GM21515 (cell line): ENCODE results near the gene ST8SIA6.
"Not testable (repeated sequence)": the region's sequence is repeated elsewhere in the genome, so short reads cannot be mapped to it uniquely, and the experiment has no call there.

Source experiments
- ATAC-seq: cut with Tn5 transposase; IDR thresholded peaks from one replicate; pipeline ENCODE4 v1.9.1; 2021; ENCODE audit not compliant: unreplicated experiment

Gene ST8SIA6

GRCh38 chr10:17427666-17428350 lies 26.6 kb downstream of the ST8SIA6 start:
- ATAC-seq, result no peak

- no peak for ATAC-seq
These were observed 27.2 kb downstream of the ST8SIA6 start for GRCh38 chr10:17427201-17427600.

- no peak for ATAC-seq
These were observed 28.1 kb downstream of the ST8SIA6 start for GRCh38 chr10:17426263-17426750.

GRCh38 chr10:17425584-17426262 lies 28.7 kb downstream of the ST8SIA6 start:
- ATAC-seq, result no peak

GRCh38 chr10:17423632-17424186 lies 30.7 kb downstream of the ST8SIA6 start:
- no peak for ATAC-seq

DNA sequence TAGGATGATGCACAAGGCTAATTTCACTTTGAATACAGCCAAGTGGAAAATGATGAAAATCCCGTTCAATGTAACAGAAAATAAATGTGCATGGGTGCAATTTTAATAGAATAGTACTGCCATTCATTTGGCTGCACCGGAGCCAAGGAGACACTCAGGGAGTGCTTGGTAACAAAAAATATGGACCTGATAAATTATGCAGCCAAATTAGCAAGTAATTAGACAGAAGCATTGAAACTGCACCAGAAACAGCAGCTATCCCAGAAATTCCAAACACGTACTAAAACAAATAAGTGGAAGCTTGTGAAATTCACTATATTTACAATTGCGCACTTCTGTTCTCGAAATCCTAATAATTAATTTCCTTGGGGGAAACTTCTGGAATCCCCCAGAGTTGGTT lies 31.5 kb downstream of the ST8SIA6 start:
- ATAC-seq, result no peak

DNA sequence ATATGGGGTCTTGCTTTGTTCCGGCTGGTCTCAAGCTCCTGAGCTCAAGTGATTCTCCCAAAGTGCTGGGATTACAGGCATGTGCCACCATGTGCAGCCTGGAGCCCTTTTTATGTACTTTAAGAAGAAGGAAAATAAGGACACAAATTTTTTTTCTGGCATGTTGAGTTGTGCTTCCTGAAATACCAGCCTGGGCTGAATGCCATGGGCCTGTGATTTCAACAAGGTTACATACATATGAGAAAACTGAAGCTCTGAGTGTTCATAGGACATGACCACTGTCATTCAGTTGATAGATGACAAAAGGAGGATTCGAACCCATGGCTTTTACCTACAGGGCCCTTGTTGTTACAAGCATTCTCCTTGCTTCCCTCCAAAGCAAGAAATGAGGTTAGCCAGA lies 36.1 kb downstream of the ST8SIA6 start:
- ATAC-seq, result no peak

- no peak for ATAC-seq
These were observed 37.8 kb downstream of the ST8SIA6 start for GRCh38 chr10:17416442-17417211.

- ATAC-seq, result no peak
These were observed 39.2 kb downstream of the ST8SIA6 start for GRCh38 chr10:17415046-17415658.

- ATAC-seq, result no peak
These were observed 39.9 kb downstream of the ST8SIA6 start for GRCh38 chr10:17414484-17414883.

- no peak for ATAC-seq
These were observed 40.5 kb downstream of the ST8SIA6 start for GRCh38 chr10:17413876-17414275.

- no peak for ATAC-seq
These were observed 42.1 kb downstream of the ST8SIA6 start for GRCh38 chr10:17412323-17412722.

DNA sequence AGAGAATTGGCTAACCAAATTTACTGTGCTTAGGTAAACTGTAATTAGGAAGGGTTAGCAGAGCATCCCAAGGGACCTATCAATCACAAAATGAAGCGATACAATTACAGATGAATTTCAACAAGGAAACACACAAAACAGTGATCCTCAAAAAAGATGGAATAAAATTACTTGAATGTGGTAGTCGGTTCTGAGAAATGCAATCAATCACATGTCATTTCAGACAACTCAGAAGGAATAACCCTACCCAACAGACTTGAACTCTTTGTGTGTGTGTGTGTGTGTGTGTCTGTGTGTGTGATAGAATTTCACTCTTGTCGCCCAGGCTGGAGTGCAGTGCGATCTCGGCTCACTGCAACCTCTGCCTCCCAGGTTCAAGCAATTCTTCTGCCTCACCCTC lies 43.5 kb downstream of the ST8SIA6 start:
- ATAC-seq, result no peak

DNA sequence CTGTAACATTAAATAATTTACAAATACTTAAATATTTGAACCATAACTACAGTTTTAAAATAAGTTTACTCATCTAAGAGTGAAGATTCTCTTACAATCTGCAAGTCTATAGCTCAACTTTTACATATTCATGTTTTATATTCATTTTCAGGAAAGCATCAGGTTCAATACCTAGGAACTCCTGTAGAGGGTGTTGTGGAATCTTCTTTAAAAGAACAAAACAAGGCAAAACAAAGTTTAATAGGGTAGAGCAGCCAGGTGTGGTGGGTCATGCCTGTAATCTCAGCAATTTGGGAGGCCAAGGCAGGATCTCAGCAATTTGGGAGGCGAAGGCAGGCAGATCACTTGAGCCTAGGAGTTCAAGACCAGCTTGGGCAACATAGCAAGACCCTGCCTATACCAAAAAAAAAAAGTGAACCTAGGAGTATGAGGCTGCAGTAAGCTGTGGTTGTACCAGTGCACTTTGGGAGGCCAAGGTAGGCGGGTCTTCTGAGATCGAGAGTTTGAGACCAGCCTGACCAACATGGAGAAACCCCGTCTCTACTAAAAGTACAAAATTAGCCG lies 45.1 kb downstream of the ST8SIA6 start:
- ATAC-seq, result no peak

- ATAC-seq, result no peak
These were observed 47.3 kb downstream of the ST8SIA6 start for GRCh38 chr10:17407047-17407446.

GRCh38 chr10:17406036-17406834 lies 48.2 kb downstream of the ST8SIA6 start:
- no peak for ATAC-seq

DNA sequence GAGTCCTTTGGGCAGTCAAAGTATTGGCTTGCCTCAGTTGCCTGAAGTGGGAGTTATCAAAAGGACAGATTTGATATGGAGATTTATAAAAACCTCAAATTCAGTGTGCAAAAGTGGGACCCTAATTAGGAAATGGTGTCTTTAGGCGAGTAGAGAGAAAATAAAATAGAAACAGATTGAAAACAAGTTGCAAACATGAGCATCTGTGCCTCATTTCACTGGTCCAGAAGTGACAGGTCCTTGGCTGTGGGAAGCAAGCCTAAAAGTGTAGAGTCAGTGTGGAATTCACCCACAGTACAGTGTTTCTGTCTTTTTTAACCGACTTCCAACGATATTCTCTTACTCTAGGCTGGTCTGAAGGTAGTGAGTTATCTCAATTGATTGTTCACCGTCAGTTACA lies 51.2 kb downstream of the ST8SIA6 start:
- no peak for ATAC-seq

DNA sequence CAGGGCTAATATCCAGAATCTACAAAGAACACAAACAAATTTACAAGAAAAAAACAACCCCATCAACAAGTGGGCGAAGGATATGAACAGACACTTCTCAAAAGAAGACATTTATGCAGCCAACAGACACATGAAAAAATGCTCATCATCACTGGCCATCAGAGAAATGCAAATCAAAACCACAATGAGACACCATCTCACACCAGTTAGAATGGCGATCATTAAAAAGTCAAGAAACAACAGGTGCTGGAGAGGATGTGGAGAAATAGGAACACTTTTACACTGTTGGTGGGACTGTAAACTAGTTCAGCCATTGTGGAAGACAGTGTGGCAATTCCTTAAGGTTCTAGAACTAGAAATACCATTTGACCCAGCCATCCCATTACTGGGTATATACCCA lies 52.4 kb downstream of the ST8SIA6 start:
- not testable (repeated sequence) for ATAC-seq

- no peak for ATAC-seq
These were observed 58.4 kb downstream of the ST8SIA6 start for GRCh38 chr10:17396004-17396403.

GRCh38 chr10:17394854-17395253 lies 59.5 kb downstream of the ST8SIA6 start:
- no peak for ATAC-seq
